Effector memory CD4-positive, alpha-beta T cell (primary cell): ENCODE results near the gene C1QTNF5.
A peak's percentile ranks its signal among the peaks of the same experiment; 100 is the strongest.

Experiments
- DNase-seq, 3 donors: peaks; one replicate each; pipeline ENCODE4 v3.0.0-alpha.2; 2020
- H3K27ac ChIP-seq: 2 replicates; pipeline ENCODE4 v1.7.0; 2013; ENCODE audit warnings: mild to moderate bottlenecking, low read length, moderate library complexity; ENCODE audit not compliant: insufficient read depth, poor library complexity, severe bottlenecking
- H3K27me3 ChIP-seq: replicated peaks from 2 replicates; pipeline ENCODE4 v1.7.0; 2013; ENCODE audit warnings: mild to moderate bottlenecking, low read length; ENCODE audit not compliant: insufficient read depth, control insufficient read depth, poor library complexity, severe bottlenecking
- H3K36me3 ChIP-seq: 2 replicates; pipeline ENCODE4 v1.7.0; 2013; ENCODE audit warnings: mild to moderate bottlenecking, low read length, moderate library complexity; ENCODE audit not compliant: control insufficient read depth, insufficient read depth
- H3K4me1 ChIP-seq: 2 replicates; pipeline ENCODE4 v1.7.0; 2013; ENCODE audit warnings: low read length, mild to moderate bottlenecking; ENCODE audit not compliant: control insufficient read depth, insufficient read depth, poor library complexity, severe bottlenecking
- H3K4me3 ChIP-seq: 2 replicates; pipeline ENCODE4 v1.7.0; 2013; ENCODE audit warnings: low read length, low read depth, mild to moderate bottlenecking; ENCODE audit not compliant: insufficient read depth, poor library complexity, severe bottlenecking
- H3K9me3 ChIP-seq: 2 replicates; pipeline ENCODE4 v1.7.0; 2013; ENCODE audit warnings: mild to moderate bottlenecking, low read length, moderate library complexity; ENCODE audit not compliant: control insufficient read depth

C1QTNF5 gene

DNA sequence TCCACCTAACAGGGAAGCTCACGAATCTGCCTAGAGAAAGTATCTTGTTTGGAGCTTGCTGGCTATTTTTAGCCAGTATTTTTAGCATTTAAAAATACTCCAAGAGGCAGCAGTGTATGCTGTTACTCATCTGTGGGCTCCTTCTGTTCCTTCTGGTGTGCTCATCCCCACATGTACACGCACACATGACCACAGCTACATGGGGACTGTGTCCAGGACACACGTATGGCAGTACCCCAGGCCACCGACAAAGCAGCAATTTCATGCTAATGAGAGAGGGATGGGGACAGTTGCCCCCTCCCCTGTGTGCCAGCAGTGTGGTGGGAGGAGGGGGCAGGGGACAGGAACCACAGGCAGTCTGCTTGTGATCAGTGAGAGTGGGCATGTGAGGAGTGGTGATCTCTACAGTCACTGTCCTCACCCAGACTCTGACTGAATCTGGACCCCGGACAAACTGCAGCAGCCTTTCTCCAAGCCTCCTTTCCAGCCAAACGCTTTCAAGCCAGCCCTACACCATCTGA, 24.4 kb upstream of the C1QTNF5 start:
- Histone ChIP-seq H3K36me3 (no peaks in the 10 kb centered on the region), H3K4me1 (peaks cover 14% of the 10 kb centered on the region), H3K27me3 (peaks cover 43% of the 10 kb centered on the region), H3K9me3 (no peaks in the 10 kb centered on the region), H3K27ac (no peak overlapping the region), H3K4me3 (no peak overlapping the region)
- no peak for DNase-seq

GRCh38 chr11:119363851-119364590, 23.3 kb upstream of the C1QTNF5 start:
- peak; percentile 29 to 44 (median 37) for DNase-seq
- Histone ChIP-seq H3K27me3 (peaks cover 39% of the 10 kb centered on the region), H3K9me3 (no peaks in the 10 kb centered on the region), H3K27ac (no peak overlapping the region), H3K4me1 (peaks cover 14% of the 10 kb centered on the region), H3K4me3 (peak overlapping the region; percentile 44), H3K36me3 (no peaks in the 10 kb centered on the region)

DNA sequence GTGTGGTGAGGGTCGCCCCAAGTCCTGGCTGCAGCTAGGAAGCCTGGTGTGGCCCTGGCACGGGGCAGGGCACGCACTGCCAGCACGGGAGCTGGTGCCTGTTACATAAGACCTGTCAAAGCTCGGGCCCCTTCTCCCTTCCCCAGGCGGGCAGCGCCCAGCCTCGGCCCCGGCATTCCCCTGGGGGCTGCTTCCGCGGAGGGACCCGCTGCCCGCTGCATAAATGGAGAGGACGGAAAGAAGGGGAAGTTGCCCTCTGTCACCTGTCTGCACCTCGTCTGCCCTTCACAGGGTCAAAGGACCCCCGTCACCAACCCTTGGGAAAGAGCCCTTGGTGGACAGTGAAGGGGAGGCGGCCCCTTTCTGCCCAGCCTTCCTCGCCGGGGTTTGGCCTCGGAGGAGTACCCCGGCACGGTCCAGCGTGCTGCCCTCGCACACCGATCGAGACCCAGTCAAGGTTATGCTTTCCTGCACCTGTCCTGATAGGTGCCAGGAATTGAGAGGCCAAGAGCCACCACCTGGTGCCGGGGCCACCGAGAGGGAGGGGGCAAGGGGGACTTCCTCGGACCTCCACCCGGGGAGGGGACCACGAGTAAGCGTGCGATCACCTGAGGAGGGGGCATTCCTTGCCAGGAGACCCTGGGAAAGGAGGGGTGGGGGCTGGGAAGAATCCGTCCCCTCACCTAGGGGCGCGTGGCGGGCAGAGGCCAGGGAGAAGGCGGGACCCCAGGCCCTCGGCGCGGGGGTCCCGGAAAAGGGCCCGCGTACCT, 22.6 kb upstream of the C1QTNF5 start:
- Histone ChIP-seq H3K4me3 (peak overlapping the region; percentile 44), H3K36me3 (no peaks in the 10 kb centered on the region), H3K4me1 (peaks cover 14% of the 10 kb centered on the region), H3K27ac (no peak overlapping the region), H3K27me3 (peaks cover 39% of the 10 kb centered on the region), H3K9me3 (no peaks in the 10 kb centered on the region)
- DNase-seq, result no peak

- H3K27ac ChIP-seq, result no peak overlapping the region
- H3K4me3 ChIP-seq, result no peak overlapping the region
- no peaks in the 10 kb centered on the region for H3K9me3 ChIP-seq
- no peaks in the 10 kb centered on the region for H3K36me3 ChIP-seq
- DNase-seq, result no peak
- peaks cover 39% of the 10 kb centered on the region for H3K27me3 ChIP-seq
- peaks cover 14% of the 10 kb centered on the region for H3K4me1 ChIP-seq
Observed at GRCh38 chr11:119362741-119363080, 22.0 kb upstream of the C1QTNF5 start.

- peaks cover 14% of the 10 kb centered on the region for H3K4me1 ChIP-seq
- H3K9me3 ChIP-seq, result no peaks in the 10 kb centered on the region
- H3K4me3 ChIP-seq, result no peak overlapping the region
- no peaks in the 10 kb centered on the region for H3K36me3 ChIP-seq
- H3K27ac ChIP-seq, result no peak overlapping the region
- H3K27me3 ChIP-seq, result peaks cover 37% of the 10 kb centered on the region
- no peak for DNase-seq
Observed at GRCh38 chr11:119361941-119362725, 21.4 kb upstream of the C1QTNF5 start.

GRCh38 chr11:119361056-119361787, 20.5 kb upstream of the C1QTNF5 start:
- H3K27ac ChIP-seq, result no peak overlapping the region

DNA sequence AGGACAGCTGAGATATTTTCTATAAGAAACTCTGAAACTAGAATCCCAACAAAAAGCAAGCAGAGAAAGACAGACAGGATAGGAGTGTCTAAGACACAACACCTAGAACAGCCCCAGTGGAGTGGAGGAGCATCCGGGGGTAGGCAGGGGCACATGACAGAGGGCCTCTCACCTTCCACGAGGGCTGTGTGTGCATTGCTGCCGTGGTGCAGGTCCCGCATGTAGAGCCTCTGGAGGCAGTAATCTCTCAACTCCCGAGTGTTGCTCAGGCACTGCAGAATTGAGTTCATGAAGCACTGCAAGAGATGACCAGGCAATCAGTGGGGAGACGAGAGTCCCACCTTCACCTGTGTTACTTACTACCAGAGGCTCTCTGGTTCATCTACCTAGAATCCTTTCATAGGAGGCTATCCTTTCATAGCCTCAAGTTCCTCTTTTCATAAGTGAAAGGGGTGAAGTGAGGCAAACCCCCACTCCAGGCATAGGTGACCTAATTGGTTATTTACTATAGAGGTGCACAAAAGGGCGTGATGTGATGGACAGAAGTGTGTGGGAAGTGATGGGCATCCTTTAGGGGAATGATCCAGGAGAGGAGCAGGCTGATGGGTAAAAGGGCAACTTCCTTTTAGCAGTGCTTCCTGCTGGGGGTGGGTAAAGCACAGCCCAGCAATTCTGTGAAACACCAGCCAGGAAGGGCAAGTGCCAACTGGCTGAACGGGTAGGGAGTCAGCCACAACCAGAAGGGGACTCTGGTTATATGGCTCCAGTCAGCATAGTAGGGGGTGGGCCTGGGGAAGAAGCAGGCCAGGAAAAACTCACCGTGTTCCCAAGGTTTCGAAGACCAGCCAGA, 18.9 kb upstream of the C1QTNF5 start:
- DNase-seq, result no peak
- no peak overlapping the region for H3K4me3 ChIP-seq
- peaks cover 12% of the 10 kb centered on the region for H3K4me1 ChIP-seq
- H3K27me3 ChIP-seq, result peaks cover 20% of the 10 kb centered on the region
- no peaks in the 10 kb centered on the region for H3K9me3 ChIP-seq
- H3K36me3 ChIP-seq, result no peaks in the 10 kb centered on the region
- no peak overlapping the region for H3K27ac ChIP-seq

More at GRCh38 chr11:119361056-119361787, 20.5 kb upstream of the C1QTNF5 start:
- no peak for DNase-seq
- Histone ChIP-seq H3K36me3 (no peaks in the 10 kb centered on the region), H3K9me3 (no peaks in the 10 kb centered on the region), H3K4me3 (no peak overlapping the region), H3K27me3 (peaks cover 30% of the 10 kb centered on the region), H3K4me1 (peaks cover 14% of the 10 kb centered on the region)

DNA sequence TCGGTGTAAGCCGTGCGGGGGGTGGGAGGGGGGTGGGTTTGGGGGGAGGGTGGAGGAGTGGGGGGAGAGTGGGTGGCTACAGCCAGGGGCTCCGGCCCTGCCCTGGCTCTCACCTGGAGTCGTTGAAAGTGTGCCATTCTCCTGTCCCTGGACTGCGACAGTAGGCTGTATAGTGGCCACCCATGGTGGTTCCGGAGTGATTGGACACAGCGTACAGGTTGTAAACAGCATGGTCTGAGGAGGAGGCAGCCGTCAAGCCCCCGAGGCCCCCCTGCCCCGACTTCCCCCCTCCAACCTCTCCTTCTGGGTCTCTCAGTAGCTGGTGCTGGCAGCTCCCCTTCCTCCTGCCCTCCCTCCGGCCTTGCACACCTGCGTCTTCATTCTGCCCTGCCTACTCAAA, 16.4 kb upstream of the C1QTNF5 start:
- no peak overlapping the region for H3K4me3 ChIP-seq
- H3K36me3 ChIP-seq, result no peaks in the 10 kb centered on the region
- no peaks in the 10 kb centered on the region for H3K4me1 ChIP-seq
- no peak overlapping the region for H3K27ac ChIP-seq
- H3K9me3 ChIP-seq, result no peaks in the 10 kb centered on the region
- peaks cover 2% of the 10 kb centered on the region for H3K27me3 ChIP-seq
- no peak for DNase-seq
